Gastroesophageal sphincter (tissue), 3 donors: ENCODE results near the gene TBC1D20.

ENCODE experiments used
- CTCF ChIP-seq, 4 experiments: fragments of 200-600 bp in 2 of 4; fragments of 450-650 bp in 2 of 4; sonication (generic) in 1 of 4; IDR thresholded peaks; one replicate each; pipeline ENCODE4 v1.5.1; 2017 to 2019; ENCODE audit warnings: antibody characterized with exemption in 4 of 4, mild to moderate bottlenecking in 2 of 4, moderate library complexity in 2 of 4
- POLR2A ChIP-seq, 2 donors: fragments of 450-650 bp; IDR thresholded peaks; one replicate each; pipeline ENCODE4 v1.6.1; 2017; ENCODE audit warnings: antibody characterized with exemption in 2 of 2, mild to moderate bottlenecking in 2 of 2, moderate library complexity in 1 of 2
- POLR2AphosphoS5 ChIP-seq: sonication (generic); formaldehyde crosslinking; IDR thresholded peaks from one replicate; pipeline ENCODE4 v1.6.1; 2017; ENCODE audit warnings: antibody characterized with exemption

DNA sequence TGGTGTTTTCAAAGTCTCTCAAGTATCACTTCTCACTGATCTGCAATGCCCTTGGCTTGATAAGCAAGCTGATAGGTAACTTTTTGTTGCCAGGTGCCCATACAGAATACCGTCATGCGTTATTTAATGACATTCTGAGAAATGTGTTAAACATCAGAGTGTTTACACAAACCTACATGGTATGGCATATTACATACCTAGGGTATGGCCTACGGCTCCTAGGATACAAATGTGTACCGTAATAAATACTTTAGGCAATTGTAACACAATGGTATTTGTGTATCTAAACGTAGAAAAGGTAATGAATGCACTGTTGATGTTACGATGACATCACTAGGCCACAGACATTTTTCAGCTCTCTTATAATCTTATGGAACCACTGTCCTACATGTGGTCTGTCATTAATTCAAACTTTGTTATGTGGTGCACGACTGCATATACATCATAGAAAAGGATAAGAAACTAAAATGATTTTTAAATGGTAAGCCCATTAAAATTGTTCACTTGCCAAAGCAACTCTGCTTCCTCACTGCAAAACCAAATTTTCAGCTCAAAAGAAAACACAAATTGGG lies 45.5 kb upstream of the TBC1D20 start:
- TF ChIP-seq CTCF (IDR thresholded peaks at IDR 0.05) (no peak), POLR2AphosphoS5 (no peak), POLR2A (IDR thresholded peaks at IDR 0.05) (no peak)
